ENCODE data around the gene HPCAL1.
A peak's percentile ranks its signal among the peaks of the same experiment; 100 is the strongest.
"Not testable (repeated sequence)": the region's sequence is repeated elsewhere in the genome, so short reads cannot be mapped to it uniquely, and the experiment has no call there.

The HPCAL1 gene

DNA sequence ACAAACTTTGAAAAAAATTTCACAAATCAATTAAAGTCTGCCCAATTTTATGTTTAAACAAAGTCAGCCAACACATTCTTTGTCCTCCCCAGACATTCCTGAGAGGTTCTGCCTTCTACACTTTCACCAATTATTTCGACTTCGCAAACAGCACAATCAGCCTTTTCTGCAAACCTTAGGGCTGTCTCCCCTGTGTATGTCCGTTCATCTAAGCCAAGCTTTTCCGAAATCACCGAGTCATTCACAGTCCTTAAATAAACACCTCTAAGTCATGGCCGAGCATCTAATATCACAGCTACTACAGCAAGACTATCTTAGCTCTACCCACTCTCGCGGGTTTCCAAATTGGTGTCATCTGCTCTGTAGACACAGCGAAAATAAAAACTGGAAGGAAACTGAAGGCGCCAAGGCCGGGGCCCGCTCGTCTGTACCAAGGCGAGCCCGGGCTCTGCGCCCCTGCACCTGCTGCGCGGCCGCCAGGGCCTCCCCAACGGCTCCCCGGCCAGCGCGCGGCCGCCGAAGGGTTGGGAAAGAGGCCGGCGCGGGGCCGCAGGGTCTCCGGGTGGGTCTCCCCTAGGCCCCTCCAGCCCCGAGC lies 144.7 kb downstream of the HPCAL1 start:
- H3K36me3 Mint-ChIP-seq (ENCODE audit: low read depth), result peaks cover 26% of the 10 kb centered on the region
- peaks cover 33% of the 10 kb centered on the region for H3K4me1 Mint-ChIP-seq (ENCODE audit: low read depth)

DNA sequence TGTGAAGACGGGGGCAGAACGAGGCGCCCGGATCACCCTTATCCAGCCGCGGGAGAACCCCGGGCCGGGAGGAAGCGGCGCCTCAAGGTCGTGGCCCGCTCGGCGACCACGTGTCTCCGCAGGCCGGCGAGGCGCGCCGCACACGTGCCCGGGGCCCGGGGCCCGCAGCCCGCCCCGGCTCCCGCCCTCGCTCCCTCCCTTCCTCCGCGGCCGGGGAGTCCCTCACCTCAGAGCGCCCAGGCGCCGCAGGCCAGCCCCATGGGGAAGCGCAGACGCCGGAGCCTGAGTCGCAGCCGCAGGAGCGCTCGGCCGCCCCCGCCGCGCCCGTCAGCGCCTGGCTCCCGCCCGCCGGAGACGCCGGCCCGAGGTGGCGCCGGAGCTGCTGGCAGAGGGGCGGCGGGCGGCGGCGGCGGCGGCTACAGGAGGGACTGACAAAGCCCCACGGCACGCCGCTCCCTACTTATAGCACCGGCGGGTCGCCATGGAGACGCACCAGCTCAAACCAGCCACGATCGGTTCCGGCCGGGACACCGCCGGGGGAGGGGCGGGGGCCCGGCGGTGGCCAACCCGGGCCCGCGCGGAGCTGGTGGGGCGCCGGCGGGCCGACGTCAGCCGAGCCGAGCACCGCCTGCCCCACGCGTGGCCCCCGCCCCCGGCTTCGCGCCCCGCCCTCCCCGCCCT lies 145.3 kb downstream of the HPCAL1 start, which contains the start of gene ODC1:
Gene ODC1 (minus strand): TSS at position 433 of the 681 bp plus-strand sequence. CDS start 3,295 bp downstream, outside the sequence.
- Mint-ChIP-seq H3K4me1 (ENCODE audit: low read depth) (peaks cover 33% of the 10 kb centered on the region), H3K4me3 (peak within 1 kb of the TSS; percentile 74)

More for the DNA sequence above, 144.7 kb downstream of the HPCAL1 start:
- Mint-ChIP-seq H3K27ac (peak overlapping the region; percentile 78), H3K27me3 (no peaks in the 10 kb centered on the region), H3K4me3 (peak overlapping the region; percentile 74), H3K9me3 (no peaks in the 10 kb centered on the region)
- intact Hi-C loops (cut with micrococcal nuclease), result no loop called here

DNA sequence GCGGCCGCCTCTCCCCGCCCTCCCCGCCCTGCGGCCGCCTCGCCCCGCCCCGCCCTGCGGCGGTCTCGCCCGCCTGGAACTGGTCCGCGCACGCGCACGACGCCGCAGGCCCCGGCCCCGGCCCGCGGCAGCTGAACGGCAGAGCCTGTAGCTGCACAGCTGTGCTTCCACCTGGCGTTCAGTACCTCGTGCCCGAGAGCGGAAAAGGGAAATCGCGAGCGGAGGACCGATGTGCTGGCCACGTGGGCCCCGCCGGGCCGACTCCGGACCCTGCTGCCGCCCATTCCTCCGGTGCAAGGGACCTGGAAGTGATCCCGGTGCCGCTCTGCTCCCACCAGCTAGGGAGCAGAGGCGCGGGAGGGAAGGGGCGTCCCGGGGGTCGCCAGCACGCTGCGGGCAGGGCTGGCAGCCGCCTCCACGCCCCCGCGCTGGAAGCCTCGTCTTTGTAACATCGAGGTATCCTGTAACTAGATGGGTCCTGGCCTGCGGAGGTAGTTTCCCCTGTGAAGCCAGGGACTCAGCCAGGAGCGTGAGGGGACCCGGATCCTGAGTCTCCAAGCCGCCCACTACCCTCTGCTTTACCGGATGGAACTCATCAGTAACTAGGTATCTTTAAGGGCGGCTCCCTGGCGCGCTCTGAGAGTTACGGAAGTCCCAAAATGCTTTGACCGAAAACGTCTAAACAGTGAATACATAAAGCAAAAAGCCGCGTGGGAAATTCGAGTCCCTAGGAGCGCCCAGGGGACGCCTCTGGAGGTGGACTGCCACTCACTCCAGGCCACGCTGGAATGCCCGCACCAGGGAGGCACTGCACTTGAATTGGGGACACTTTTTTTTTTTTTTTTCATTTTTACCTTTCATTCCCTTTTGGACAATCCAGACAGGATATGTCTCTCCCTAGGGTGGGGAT lies 146.1 kb downstream of the HPCAL1 start:
- H3K27ac Mint-ChIP-seq, result peak overlapping the region; percentile 78
- peaks cover 12% of the 10 kb centered on the region for H3K36me3 Mint-ChIP-seq (ENCODE audit: low read depth)
- H3K27me3 Mint-ChIP-seq, result no peaks in the 10 kb centered on the region
- H3K4me1 Mint-ChIP-seq (ENCODE audit: low read depth), result peaks cover 33% of the 10 kb centered on the region
- H3K9me3 Mint-ChIP-seq, result no peaks in the 10 kb centered on the region
- intact Hi-C loops (cut with micrococcal nuclease), result no loop called here
- peak overlapping the region; percentile 70 for H3K4me3 Mint-ChIP-seq

More for the DNA sequence above, 145.3 kb downstream of the HPCAL1 start, which contains the start of gene ODC1:
- Mint-ChIP-seq H3K36me3 (ENCODE audit: low read depth) (peaks cover 20% of the 10 kb centered on the region), H3K27ac (peak within 1 kb of the TSS; percentile 78), H3K27me3 (no peaks in the 10 kb centered on the region), H3K9me3 (no peaks in the 10 kb centered on the region)
- intact Hi-C loops (cut with micrococcal nuclease), result no loop called here

DNA sequence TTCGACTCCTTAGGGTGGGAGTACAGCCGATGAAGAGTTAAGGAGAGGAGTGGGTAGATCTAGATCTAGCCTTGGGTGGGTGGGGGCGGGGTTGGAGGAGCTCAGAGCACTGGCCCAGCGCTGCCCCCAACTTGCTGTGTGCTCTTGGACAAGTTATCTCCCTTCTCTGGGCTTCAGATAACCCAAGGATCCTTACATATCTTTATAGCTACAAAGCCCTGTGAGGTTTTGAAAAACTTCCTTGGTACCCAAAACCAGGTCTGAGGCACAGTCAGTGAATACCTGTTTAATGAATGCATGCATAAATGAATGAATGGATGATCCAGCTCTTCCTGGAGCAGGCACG lies 146.8 kb downstream of the HPCAL1 start:
- Mint-ChIP-seq H3K9me3 (no peaks in the 10 kb centered on the region), H3K27me3 (no peaks in the 10 kb centered on the region), H3K27ac (peak overlapping the region; percentile 78), H3K4me1 (ENCODE audit: low read depth) (peaks cover 31% of the 10 kb centered on the region), H3K4me3 (peak overlapping the region; percentile 70), H3K36me3 (ENCODE audit: low read depth) (peaks cover 6% of the 10 kb centered on the region)
- intact Hi-C loops (cut with micrococcal nuclease), result no loop called here

DNA sequence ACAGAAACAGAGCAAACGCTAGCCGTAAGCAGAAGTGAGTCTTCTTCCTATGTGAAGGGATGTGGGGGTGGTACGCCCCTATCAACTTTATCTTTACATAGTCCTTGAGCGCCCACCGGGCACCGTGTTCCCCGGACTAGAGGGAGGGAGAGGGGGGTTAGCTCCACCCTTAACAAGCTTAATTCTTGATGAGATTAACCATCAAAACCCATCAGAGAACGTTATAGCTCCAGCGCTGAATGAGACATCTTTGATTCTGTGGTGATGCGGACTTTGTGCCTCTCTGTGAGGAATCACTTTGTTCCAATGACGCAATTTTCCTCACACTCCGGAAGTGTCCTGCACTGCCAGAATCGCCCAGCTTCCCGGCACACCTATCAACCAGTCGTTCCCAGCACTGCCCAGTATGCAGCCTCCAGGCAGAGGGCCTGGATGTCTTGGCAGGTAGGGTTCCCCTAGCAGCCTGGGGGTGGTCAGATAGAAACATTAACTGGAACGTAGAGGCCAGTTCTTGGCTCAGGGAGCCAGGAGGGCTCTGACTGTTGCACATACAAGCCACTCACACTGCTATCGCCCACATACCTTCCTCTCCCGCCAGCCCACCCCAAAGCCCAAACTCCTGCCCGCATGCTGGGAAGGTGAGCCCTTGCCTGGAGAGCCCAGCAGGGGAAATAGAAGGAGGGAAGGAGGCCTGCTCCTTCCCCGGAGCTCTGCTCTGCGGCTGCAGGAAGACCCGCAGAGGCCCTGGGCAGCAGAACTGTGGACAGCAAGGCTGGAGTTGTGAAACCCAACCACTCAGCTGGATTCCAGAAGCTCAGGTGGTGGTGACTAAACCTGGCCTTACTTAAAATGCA lies 147.4 kb downstream of the HPCAL1 start:
- peak overlapping the region; percentile 32 for H3K27ac Mint-ChIP-seq
- H3K36me3 Mint-ChIP-seq (ENCODE audit: low read depth), result no peaks in the 10 kb centered on the region
- H3K4me1 Mint-ChIP-seq (ENCODE audit: low read depth), result peaks cover 25% of the 10 kb centered on the region

DNA sequence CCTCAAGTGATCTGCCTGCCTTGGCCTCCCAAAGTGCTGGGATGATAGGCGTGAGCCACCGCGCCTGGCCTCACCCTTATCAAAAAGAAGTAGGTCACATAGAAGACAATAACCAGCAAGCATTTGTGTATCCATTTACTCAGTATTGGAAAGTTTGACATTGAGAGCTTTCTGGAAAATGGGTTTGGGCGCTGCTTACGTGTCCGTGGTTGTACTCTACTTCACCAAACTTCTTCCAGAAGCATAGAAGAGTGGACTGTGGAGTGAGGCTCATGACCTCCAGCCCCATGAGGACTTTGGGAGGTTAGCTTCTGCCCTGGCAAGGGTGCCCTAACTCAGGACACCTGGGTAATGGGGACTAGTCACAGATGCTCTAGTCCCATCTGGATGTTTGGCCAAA lies 149.1 kb downstream of the HPCAL1 start:
- H3K27ac Mint-ChIP-seq, result no peak overlapping the region

More for the DNA sequence above, 147.4 kb downstream of the HPCAL1 start:
- Mint-ChIP-seq H3K9me3 (no peaks in the 10 kb centered on the region), H3K27me3 (no peaks in the 10 kb centered on the region), H3K4me3 (no peak overlapping the region)
- intact Hi-C loops (cut with micrococcal nuclease), result no loop called here

DNA sequence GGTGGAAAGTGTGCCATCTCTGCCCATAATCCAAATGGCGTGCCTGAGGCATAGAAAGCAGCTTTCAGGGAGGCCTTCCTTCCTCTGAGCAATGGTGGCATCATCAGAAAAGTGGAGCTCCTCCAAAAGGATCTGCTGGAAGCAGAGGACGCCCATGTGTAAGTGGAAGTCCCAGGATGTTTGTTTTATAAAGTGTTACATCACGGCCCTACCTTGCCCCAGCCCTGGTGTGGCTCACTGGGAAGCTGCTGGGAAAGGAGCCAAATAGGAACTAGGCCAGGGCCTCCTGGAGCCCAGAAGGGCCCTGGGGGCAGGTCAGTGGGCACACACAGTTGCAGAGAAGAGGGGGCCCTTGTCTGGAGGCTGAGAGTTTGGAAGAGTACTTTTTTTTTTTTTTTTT lies 149.6 kb downstream of the HPCAL1 start:
- H3K4me3 Mint-ChIP-seq, result no peak overlapping the region
- peaks cover 2% of the 10 kb centered on the region for H3K27me3 Mint-ChIP-seq
- intact Hi-C loops (cut with micrococcal nuclease), result no loop called here
- H3K27ac Mint-ChIP-seq, result no peak overlapping the region
- H3K36me3 Mint-ChIP-seq (ENCODE audit: low read depth), result no peaks in the 10 kb centered on the region
- H3K4me1 Mint-ChIP-seq (ENCODE audit: low read depth), result peaks cover 20% of the 10 kb centered on the region
- H3K9me3 Mint-ChIP-seq, result no peaks in the 10 kb centered on the region

More for the DNA sequence above, 149.1 kb downstream of the HPCAL1 start:
- intact Hi-C loops (cut with micrococcal nuclease), result no loop called here
- no peak overlapping the region for H3K4me3 Mint-ChIP-seq
- H3K9me3 Mint-ChIP-seq, result no peaks in the 10 kb centered on the region
- H3K36me3 Mint-ChIP-seq (ENCODE audit: low read depth), result no peaks in the 10 kb centered on the region
- peaks cover 23% of the 10 kb centered on the region for H3K4me1 Mint-ChIP-seq (ENCODE audit: low read depth)
- peaks cover 2% of the 10 kb centered on the region for H3K27me3 Mint-ChIP-seq

DNA sequence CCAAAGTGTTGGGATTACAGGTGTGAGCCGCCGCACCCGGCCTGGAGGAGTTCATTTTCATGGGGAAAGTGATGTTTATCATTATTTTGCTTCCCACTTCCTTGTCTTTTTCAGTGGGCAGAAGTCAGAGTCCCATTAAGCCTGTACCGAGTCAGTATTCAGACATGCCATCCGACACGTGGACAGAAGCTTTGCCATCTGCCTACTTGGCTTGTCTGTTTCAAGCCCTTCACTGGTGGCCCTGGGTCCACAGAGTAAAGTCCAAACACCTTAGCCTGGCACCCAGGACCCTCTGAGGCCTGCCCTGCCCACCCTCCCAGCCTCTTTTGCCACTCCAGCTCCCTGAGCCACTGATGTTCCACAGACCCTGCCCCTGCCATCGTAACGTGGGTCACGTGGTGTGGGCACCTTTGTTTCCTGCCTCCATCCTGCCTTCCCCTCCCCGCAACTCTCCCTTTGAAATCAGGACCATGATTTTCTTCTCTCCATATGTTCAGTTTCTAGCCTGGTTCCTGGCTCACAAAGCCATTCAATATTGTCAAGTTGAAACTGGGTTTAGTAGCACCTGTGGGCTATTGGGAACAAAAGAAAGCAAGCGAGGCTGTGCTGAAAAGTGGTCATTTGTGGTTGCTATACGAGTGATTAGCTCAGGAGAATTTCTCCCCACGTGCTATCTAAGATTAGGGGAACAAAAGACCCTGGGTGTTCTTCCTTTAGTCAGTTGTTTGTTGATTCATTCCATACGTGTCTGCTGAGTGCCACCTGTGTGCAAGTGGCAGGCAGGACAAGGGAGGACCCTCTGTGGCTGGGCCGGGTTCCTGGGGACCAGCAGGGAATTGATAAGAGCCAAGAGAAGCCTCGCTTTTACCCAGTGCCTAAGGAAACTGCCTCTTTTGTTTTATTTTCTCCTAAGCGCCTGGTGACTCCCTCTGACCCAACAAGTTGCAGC lies 150.5 kb downstream of the HPCAL1 start:
- intact Hi-C loops (cut with micrococcal nuclease), result no loop called here
- Mint-ChIP-seq H3K9me3 (no peaks in the 10 kb centered on the region), H3K27ac (no peak overlapping the region), H3K27me3 (peaks cover 2% of the 10 kb centered on the region), H3K4me1 (ENCODE audit: low read depth) (peaks cover 17% of the 10 kb centered on the region), H3K36me3 (ENCODE audit: low read depth) (no peaks in the 10 kb centered on the region), H3K4me3 (no peak overlapping the region)

DNA sequence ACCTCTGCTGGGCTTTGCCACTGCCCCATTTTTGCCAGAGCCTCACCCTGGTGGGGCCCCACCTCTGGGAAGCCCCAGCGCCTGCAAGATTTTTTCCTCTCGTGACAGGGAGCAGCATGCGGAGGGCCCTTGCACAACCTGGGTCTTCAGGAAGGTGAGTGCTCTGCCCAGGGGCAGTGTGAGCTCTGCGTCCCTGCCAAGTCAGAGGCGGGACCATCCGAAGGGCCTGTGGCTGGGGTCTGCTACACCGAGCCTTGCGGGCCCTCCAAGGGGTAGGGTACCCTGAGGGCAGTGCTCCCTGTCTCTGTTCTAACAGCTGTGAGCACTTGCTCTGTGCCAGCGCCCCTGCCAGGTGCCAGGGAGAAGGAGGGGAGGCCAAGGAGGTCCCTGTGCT lies 151.2 kb downstream of the HPCAL1 start:
- no peaks in the 10 kb centered on the region for H3K9me3 Mint-ChIP-seq
- no peak overlapping the region for H3K4me3 Mint-ChIP-seq
- no peaks in the 10 kb centered on the region for H3K36me3 Mint-ChIP-seq (ENCODE audit: low read depth)
- H3K4me1 Mint-ChIP-seq (ENCODE audit: low read depth), result peaks cover 17% of the 10 kb centered on the region
- H3K27ac Mint-ChIP-seq, result no peak overlapping the region
- intact Hi-C loops (cut with micrococcal nuclease), result no loop called here
- H3K27me3 Mint-ChIP-seq, result peaks cover 9% of the 10 kb centered on the region

DNA sequence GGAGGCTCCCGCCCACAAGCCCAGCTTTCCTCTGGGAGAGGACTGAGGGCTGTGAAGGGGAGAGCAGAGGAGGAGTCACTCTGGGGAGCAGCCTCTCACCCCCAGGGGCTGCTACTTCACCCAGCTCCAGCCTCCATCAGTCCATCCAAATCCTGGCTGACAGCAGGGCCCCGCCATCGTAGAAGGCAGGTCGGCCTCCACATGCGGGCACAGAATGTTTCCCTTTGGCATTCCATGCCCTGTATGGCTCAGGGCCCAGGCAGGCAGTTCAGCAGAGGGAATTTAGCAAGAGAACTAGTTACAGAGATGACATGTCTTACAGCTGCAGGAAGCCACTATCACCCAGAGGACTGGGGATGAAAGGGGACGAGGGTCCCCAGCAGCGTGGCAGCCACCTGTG lies 151.8 kb downstream of the HPCAL1 start:
- Mint-ChIP-seq H3K4me1 (ENCODE audit: low read depth) (peaks cover 11% of the 10 kb centered on the region), H3K36me3 (ENCODE audit: low read depth) (no peaks in the 10 kb centered on the region), H3K9me3 (no peaks in the 10 kb centered on the region), H3K27me3 (peaks cover 11% of the 10 kb centered on the region), H3K27ac (no peak overlapping the region), H3K4me3 (no peak overlapping the region)
- intact Hi-C loops (cut with micrococcal nuclease), result no loop called here

DNA sequence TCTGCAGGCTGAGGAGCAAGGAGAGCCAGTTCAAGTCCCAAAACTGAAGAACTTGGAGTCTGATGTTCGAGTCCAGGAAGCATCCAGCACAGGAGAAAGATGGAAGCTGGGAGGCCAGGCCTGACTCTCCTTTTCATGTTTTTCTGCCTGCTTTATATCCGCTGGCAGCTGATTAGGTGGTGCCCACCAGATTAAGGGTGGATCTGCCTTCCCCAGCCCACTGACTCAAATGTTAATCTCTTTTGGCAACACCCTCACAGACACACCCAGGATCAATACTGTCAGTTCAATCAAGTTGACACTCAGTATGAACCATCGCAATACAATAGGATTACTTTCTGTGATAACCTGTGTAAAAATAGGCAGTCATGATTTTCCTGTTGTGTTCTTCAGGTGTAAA lies 154.5 kb downstream of the HPCAL1 start:
- H3K4me1 Mint-ChIP-seq (ENCODE audit: low read depth); intact Hi-C loops (cut with micrococcal nuclease); H3K4me3 Mint-ChIP-seq; H3K36me3 Mint-ChIP-seq (ENCODE audit: low read depth); H3K27ac Mint-ChIP-seq; H3K9me3 Mint-ChIP-seq: not testable (repeated sequence)
- peaks cover 26% of the 10 kb centered on the region for H3K27me3 Mint-ChIP-seq

DNA sequence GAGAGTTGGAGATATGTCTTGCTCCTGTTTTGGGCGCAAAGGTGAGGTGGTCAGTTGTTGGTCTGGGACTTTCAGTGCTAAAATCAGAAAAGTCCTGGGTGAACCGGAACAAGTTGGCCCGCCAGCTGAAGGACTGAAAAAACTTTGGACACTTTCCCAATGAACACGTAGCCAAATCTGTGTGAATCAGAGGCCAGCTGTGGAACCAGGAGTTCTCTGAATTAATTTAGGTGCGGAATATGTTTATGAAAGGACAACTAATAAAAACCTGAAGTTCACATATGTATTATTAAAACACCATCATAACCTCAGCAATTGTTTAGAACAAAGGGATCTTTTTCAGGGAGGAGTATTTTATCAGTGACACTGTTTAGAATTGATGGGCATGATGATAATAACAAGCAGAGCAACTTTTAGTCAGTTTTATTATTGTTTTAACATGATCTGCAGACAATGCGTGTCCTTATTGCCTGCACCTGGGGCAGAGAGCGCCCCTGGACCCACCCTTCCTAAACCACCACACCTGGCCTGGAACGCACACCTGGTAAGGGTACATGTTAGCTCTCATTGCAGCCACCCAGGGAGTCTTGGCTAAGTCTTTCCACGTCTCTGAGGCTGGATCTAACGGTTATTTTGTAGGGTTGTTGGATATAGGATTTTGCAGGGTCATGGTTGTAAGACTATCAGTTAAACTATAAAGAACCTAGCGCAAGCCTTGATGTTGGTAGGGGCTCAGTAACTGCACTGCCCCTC lies 155.3 kb downstream of the HPCAL1 start:
- no peaks in the 10 kb centered on the region for H3K9me3 Mint-ChIP-seq
- no peak overlapping the region for H3K27ac Mint-ChIP-seq
- H3K27me3 Mint-ChIP-seq, result peaks cover 26% of the 10 kb centered on the region
- no peaks in the 10 kb centered on the region for H3K36me3 Mint-ChIP-seq (ENCODE audit: low read depth)
- intact Hi-C loops (cut with micrococcal nuclease), result no loop called here
- no peak overlapping the region for H3K4me3 Mint-ChIP-seq
- H3K4me1 Mint-ChIP-seq (ENCODE audit: low read depth), result no peaks in the 10 kb centered on the region

Data from dendritic cell treated with granulocyte-macrophage colony-stimulating factor and Interleukin-4, amounts not matched to agents 40 ng/mL and 50 ng/mL, for 4 days (primary cell).